Glutamatergic neuron (in vitro differentiated cells): ENCODE data around the gene CA4. TPM values are rescaled to one million over a fixed set of nuclear protein-coding genes. Genes with fewer than 3 reads are reported as not detected.
"Not testable (repeated sequence)": the region's sequence is repeated elsewhere in the genome, so short reads cannot be mapped to it uniquely, and the experiment has no call there.

Source experiments
- DNase-seq: peaks from one replicate; pipeline ENCODE4 v3.0.0; 2022
- H3K27ac Mint-ChIP-seq: one replicate; pipeline ENCODE4 v1.8.0; 2020; ENCODE audit warnings: mild to moderate bottlenecking, mixed read lengths, inconsistent platforms; ENCODE audit not compliant: unreplicated experiment
- H3K27me3 Mint-ChIP-seq: one replicate; pipeline ENCODE4 v1.8.0; 2020; ENCODE audit warnings: mild to moderate bottlenecking, moderate library complexity, mixed read lengths, inconsistent platforms; ENCODE audit not compliant: unreplicated experiment
- H3K36me3 Mint-ChIP-seq: one replicate; pipeline ENCODE4 v1.8.0; 2020; ENCODE audit warnings: mild to moderate bottlenecking, mixed read lengths, inconsistent platforms; ENCODE audit not compliant: unreplicated experiment
- H3K4me1 Mint-ChIP-seq: one replicate; pipeline ENCODE4 v1.8.0; 2020; ENCODE audit warnings: mild to moderate bottlenecking, low read depth, mixed read lengths, inconsistent platforms; ENCODE audit not compliant: unreplicated experiment
- H3K4me3 Mint-ChIP-seq: one replicate; pipeline ENCODE4 v1.8.0; 2020; ENCODE audit warnings: mild to moderate bottlenecking, mixed read lengths, inconsistent platforms; ENCODE audit not compliant: unreplicated experiment
- H3K9me3 Mint-ChIP-seq: one replicate; pipeline ENCODE4 v1.8.0; 2020; ENCODE audit warnings: mild to moderate bottlenecking, moderate library complexity, mixed read lengths, inconsistent platforms; ENCODE audit not compliant: unreplicated experiment
- total RNA-seq: library from RNA; stranded (reverse); fragmentation: NEBNext Ultra II Directional; extraction: Animal tissue kit (Norgen Biotek cat#: 25700); gene quantifications from one replicate; pipeline ENCODE4 v1.2.1, GENCODE V29; 2021; ENCODE audit not compliant: unreplicated experiment
- TF ChIP-seq, protein P1 (sequence below): fragments of 200-600 bp; sonication (generic); IDR thresholded peaks from one replicate; pipeline ENCODE4 v1.5.0; 2021; ENCODE audit not compliant: partially characterized antibody, unreplicated experiment

The CA4 gene
- total RNA-seq, 1 donor from 2014 or later = 0.98 TPM

DNA sequence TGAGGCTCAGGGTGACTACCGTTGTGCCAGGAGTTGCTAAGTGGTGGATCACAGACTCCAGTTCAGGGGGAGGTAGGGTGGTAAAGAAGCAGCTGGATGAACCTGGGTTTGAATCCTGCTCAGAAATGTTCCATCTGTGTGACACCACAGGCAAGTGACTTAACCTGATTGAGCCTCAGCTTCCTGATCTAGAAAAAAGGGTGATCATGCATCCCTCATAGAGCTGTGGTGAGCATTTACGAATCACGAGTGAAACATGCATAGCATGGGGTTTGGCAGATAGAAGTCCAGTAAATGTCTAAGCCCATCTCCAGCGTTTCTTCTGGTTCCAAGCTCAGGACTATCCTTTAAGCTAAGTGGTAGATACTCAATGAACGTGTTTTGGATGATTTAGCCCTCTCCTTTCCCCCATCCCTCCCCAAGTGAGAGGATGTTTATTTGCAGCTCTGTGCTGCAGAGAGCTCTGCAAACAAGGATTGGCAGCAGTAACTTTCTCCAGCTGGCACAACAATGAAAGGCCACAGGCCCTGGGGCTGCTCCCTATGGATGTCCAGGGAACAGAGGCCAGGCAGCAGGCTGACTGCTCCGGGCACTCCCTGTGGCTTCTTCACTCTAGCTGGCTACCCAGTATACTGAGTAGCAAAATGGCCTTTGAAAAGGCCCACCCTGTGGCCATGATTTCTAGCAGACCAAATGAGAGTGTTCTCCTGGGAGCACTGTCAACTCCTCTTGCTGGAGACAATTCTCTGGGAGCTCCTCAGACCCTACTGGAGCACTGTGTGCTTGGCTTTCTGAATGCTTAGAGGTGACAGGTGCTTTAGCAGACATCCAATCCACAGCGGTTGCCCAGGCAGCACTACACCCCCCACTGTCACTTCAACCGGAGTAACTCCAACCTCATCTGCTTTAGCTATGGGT, 21.3 kb downstream of the CA4 start:
- Mint-ChIP-seq H3K27me3 (peaks cover 5% of the 10 kb centered on the region), H3K4me1 (peaks cover 22% of the 10 kb centered on the region), H3K36me3 (no peaks in the 10 kb centered on the region), H3K9me3 (no peaks in the 10 kb centered on the region), H3K27ac (no peak overlapping the region), H3K4me3 (no peak overlapping the region)
- TF ChIP-seq, protein P1, sequence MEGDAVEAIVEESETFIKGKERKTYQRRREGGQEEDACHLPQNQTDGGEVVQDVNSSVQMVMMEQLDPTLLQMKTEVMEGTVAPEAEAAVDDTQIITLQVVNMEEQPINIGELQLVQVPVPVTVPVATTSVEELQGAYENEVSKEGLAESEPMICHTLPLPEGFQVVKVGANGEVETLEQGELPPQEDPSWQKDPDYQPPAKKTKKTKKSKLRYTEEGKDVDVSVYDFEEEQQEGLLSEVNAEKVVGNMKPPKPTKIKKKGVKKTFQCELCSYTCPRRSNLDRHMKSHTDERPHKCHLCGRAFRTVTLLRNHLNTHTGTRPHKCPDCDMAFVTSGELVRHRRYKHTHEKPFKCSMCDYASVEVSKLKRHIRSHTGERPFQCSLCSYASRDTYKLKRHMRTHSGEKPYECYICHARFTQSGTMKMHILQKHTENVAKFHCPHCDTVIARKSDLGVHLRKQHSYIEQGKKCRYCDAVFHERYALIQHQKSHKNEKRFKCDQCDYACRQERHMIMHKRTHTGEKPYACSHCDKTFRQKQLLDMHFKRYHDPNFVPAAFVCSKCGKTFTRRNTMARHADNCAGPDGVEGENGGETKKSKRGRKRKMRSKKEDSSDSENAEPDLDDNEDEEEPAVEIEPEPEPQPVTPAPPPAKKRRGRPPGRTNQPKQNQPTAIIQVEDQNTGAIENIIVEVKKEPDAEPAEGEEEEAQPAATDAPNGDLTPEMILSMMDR = no peak
- no peak for DNase-seq

DNA sequence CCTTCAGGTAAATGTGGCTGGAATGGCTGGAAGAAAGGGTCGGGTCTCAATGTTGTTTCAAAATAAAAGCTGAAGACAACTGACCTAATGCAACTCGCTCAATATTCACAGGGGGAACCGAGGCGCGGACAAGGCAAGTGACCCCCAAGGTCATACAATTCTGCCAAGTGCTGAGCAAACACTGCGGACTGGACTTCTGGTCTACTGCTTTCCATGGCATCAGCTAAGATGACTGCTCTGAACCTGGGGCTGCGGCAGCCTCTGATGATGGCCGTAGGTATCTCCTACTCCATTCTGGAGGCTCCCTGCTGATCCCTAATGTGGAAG, 21.9 kb downstream of the CA4 start:
- Mint-ChIP-seq H3K27me3 (peaks cover 5% of the 10 kb centered on the region), H3K27ac (no peak overlapping the region), H3K9me3 (no peaks in the 10 kb centered on the region), H3K4me3 (no peak overlapping the region), H3K36me3 (no peaks in the 10 kb centered on the region), H3K4me1 (peaks cover 26% of the 10 kb centered on the region)
- no peak for DNase-seq
- TF ChIP-seq, protein P1 = no peak

DNA sequence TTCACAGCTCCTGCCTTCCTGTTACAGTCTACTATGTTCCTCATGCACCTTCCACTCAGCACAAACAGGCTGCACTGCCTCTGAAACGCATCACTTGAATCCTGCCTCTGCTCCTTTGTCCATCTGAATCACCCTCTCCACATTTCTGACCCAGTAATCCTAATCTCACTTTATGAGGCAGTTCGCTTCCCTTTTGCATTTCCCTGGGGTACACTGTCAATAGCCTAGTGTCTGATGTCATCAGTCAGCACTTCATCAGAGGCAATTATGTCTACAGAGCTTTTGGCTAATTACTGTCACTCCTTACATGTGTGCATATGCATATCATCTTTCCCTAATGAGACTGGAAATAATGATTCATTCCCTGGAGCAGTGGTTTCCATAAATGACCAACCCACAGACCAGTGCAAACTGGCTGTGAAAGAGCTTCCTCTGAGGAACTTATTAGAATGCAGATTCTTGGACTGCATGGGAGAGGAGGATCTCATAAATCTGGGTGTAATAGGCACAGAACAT, 23.6 kb downstream of the CA4 start:
- Mint-ChIP-seq H3K4me1 (peaks cover 26% of the 10 kb centered on the region), H3K4me3 (peak overlapping the region; percentile 63), H3K36me3 (no peaks in the 10 kb centered on the region), H3K9me3 (no peaks in the 10 kb centered on the region), H3K27ac (peak overlapping the region; percentile 96), H3K27me3 (peaks cover 5% of the 10 kb centered on the region)
- DNase-seq = no peak
- TF ChIP-seq, protein P1 = no peak

DNA sequence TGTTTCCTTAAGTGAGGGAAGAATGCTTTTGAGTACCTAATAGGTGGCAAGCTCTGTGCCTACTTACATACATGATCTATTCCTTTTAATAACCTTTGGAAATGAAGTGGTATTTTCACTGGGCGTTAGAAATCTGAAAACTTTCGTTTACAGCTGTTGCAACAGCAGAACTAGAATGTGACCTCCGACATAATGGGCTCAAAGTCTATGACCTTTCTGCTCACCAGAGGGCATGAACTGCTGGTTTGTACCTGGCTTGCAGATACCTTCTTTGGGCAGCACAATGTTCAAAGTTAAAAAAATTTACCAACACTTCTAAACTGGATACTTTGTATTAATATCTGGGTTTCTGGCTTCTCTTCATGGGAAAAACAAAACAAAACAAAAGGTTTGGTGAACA, 24.3 kb downstream of the CA4 start:
- peaks cover 26% of the 10 kb centered on the region for H3K4me1 Mint-ChIP-seq
- no peak for DNase-seq
- H3K4me3 Mint-ChIP-seq = no peak overlapping the region
- no peaks in the 10 kb centered on the region for H3K36me3 Mint-ChIP-seq
- H3K27me3 Mint-ChIP-seq = peaks cover 5% of the 10 kb centered on the region
- TF ChIP-seq, protein P1 = no peak
- H3K9me3 Mint-ChIP-seq = no peaks in the 10 kb centered on the region
- H3K27ac Mint-ChIP-seq = peak overlapping the region; percentile 67

DNA sequence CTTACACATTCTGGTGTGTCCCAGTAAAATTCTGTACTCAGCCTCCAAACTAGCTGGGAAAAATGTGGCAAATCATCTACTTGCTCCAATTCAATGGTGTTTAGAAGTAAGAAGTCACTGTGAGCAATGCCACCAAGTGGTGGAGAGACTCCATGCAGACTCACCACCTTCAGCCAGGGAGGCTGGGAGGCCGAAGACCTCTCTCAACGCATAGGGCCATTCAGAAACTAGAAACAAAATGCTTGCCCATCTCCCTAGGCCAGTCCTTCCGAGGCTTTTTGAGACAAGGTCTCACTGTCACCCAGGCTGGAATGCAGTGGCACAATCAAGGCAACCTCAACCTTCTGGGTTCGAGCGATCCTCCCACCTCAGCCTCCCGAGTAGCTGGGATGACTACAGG, 25.0 kb downstream of the CA4 start:
- not testable (repeated sequence) for H3K36me3 Mint-ChIP-seq, DNase-seq, H3K4me3 Mint-ChIP-seq, H3K9me3 Mint-ChIP-seq, H3K27me3 Mint-ChIP-seq, H3K27ac Mint-ChIP-seq
- peaks cover 24% of the 10 kb centered on the region for H3K4me1 Mint-ChIP-seq

DNA sequence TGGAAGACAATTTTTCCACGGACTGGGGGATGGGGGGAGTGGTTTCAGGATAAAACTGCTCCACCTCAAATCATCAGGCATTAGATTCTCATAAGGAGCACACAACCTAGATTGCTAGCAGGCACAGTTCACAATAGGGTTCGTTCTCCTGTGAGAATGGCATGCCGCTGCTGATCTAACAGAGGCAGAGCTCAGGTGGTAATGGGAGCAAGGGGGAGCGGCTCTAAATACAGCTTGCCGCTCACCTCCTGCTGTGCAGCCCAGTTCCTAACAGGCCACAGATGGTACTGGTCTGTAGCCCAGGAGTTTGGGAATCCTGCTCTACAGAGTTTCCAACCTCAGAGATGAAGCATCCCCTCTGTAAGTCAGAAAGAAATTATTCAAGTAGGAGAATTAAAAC, 27.0 kb downstream of the CA4 start:
- not testable (repeated sequence) for H3K27me3 Mint-ChIP-seq, H3K9me3 Mint-ChIP-seq, DNase-seq, H3K4me3 Mint-ChIP-seq, H3K36me3 Mint-ChIP-seq
- Mint-ChIP-seq H3K4me1 (peaks cover 14% of the 10 kb centered on the region), H3K27ac (peak overlapping the region; percentile 55)

DNA sequence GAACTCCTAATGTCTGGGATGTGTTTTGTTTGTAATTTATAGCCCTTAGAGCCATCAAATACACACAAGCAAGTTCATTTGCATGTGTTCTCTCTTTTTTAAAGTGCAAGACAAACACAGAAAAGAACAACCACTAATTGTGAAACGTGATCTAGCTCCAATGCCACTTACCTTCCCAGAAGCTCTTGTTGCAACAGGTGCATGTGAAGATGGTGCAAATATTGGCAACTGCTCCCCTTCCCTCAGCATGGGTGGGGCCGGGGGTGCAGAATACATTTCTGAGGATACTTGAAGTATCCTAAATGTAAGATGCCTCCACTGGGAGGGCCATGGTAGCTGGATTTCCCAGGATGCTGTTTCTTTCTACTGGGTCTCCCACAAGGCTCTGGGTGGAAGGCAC, 28.4 kb downstream of the CA4 start:
- not testable (repeated sequence) for H3K27ac Mint-ChIP-seq, H3K36me3 Mint-ChIP-seq, DNase-seq, H3K27me3 Mint-ChIP-seq, H3K4me3 Mint-ChIP-seq, H3K9me3 Mint-ChIP-seq
- H3K4me1 Mint-ChIP-seq = peaks cover 12% of the 10 kb centered on the region

DNA sequence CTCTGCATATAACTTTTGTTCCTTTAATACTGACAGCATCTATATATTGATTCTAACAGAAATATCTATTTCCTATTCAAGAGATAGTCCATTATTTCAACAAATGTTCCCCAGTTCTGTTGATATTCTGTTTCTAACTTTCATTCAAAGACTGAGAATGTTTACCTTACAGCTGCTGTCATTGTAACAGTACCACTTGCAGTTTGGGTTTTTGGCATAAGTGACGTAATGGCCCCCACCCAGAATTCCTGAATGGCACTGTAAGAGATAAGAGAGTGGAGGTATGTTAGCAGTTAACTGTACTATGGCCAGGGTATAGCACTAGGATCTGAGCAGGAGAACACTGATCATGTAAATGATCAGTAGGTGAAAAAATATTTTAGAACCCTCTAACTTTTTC, 30.6 kb downstream of the CA4 start:
- H3K9me3 Mint-ChIP-seq, H3K27me3 Mint-ChIP-seq, H3K27ac Mint-ChIP-seq, DNase-seq, H3K4me1 Mint-ChIP-seq, H3K4me3 Mint-ChIP-seq, H3K36me3 Mint-ChIP-seq: not testable (repeated sequence)
